VCaP (cell line): ENCODE results near the gene SEZ6L.
A peak's percentile ranks its signal among the peaks of the same experiment; 100 is the strongest.

Experiments
- H3K27ac ChIP-seq: fragments of 450-650 bp; 2 replicates; pipeline ENCODE4 v1.5.1; 2017
- TF ChIP-seq, protein P1 (sequence below): fragments of 450-650 bp; conservative IDR thresholded peaks from 2 replicates; pipeline ENCODE4 v1.5.1; 2017; ENCODE audit warnings: mild to moderate bottlenecking, moderate library complexity

The SEZ6L gene

DNA sequence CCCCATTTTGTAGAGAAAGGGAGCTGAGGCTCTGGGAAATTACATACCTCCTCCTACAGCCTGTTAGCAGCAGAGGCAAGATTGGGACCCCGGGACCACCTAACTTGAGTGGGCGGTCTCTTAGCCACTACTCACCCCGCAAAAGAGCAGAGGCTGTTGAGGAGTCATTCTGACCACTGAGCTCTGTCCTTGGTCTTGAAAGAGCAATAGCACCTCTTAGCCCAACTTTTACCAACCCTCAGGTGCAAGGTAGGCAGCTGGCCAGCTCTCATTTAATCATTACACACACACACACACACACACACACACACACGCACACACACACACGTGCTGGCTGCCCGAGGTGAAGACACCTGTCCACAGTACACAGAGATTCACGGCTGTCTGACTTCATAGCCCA, 144.0 kb downstream of the SEZ6L start:
- no peak overlapping the region for H3K27ac ChIP-seq
- TF ChIP-seq, protein P1, sequence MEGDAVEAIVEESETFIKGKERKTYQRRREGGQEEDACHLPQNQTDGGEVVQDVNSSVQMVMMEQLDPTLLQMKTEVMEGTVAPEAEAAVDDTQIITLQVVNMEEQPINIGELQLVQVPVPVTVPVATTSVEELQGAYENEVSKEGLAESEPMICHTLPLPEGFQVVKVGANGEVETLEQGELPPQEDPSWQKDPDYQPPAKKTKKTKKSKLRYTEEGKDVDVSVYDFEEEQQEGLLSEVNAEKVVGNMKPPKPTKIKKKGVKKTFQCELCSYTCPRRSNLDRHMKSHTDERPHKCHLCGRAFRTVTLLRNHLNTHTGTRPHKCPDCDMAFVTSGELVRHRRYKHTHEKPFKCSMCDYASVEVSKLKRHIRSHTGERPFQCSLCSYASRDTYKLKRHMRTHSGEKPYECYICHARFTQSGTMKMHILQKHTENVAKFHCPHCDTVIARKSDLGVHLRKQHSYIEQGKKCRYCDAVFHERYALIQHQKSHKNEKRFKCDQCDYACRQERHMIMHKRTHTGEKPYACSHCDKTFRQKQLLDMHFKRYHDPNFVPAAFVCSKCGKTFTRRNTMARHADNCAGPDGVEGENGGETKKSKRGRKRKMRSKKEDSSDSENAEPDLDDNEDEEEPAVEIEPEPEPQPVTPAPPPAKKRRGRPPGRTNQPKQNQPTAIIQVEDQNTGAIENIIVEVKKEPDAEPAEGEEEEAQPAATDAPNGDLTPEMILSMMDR = no peak

DNA sequence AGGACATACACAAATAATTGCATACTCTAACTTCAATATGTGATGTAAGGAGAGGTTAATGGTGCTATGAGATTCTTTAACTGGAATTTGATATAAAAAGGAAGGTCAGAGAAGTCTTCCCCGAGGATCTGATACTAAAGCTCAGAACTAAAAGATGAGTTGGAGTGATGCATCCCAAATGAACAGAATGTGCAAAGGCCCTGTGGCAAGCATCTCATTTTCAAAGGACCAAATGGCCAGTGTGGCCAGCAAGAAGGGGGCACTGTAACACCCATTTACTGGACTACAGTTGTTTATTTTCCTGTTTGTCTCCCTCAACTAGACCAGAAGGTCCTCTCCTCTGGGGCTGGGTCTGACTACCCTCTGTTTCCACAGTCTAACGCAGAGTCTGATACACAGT, 144.9 kb downstream of the SEZ6L start:
- TF ChIP-seq, protein P1 = no peak
- H3K27ac ChIP-seq = no peak overlapping the region

- TF ChIP-seq, protein P1 = no peak
- H3K27ac ChIP-seq = no peak overlapping the region
Measured at GRCh38 chr22:26314656-26315055, 145.4 kb downstream of the SEZ6L start.

DNA sequence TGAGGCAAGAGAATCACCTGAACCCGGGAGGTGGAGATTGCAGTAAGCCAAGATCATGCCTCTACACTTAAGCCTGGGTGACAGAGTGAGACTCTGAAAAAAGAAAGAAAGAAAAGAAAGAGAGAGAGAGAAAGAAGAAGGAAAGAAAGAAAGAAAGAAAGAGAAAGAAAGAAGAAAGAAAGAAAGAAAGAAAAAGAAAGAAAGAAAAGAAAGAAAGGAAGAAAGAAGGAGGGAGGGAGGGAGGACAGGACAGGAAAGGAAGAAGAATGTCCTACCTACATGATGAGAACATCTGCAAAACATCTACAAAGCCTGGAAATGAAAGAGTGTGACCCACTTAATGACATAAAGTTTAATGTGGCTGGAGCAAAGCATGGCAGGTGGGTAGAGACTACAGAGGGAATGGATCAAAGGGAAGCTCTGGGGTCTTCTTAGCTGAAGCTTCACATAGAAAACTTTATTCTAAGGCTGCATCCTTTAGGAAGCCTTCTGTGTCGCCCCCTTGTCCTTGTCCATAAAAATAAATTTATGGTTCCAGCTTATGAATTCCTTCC, 147.5 kb downstream of the SEZ6L start:
- TF ChIP-seq, protein P1 = no peak
- no peak overlapping the region for H3K27ac ChIP-seq

DNA sequence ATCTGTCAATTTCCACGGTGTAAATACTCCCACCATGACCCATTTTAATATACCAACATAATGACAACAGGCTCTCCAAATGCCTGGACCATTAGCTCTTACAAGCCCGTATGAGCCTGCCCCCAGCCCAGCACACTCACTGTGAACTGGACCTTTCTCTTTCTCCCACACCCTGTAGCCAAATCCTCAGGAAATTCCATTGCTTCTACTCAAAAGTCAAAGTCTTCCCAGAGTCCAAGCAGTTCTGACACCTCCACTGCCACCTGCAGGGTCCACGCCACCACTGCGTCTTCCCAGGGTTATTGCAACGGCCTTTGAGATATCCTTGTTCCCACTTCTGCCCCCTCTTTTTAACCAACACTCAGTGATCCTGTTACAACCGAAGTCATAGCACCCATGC, 149.7 kb downstream of the SEZ6L start:
- H3K27ac ChIP-seq = no peak overlapping the region
- TF ChIP-seq, protein P1 = peak; percentile 48

DNA sequence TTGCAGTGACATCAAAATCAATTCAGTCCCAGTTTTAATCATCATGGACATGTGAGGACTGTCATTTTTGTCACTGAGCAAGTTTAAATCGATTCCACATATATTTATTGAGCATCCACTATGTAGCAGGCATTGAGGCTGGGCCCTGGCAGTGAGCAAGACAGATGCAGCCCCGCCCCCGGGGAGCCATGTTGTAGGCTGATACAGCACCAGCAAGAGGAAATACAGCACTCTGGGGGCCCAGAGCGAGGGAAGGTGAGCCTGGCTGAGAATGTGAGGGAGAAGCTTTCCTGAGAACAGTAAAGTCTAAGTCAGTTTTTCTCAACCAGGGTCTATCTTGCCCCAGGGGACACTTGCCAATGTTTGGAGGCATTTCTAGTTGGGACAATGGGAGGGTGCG, 151.2 kb downstream of the SEZ6L start:
- H3K27ac ChIP-seq = no peak overlapping the region
- TF ChIP-seq, protein P1 = no peak

- TF ChIP-seq, protein P1 = no peak
- no peak overlapping the region for H3K27ac ChIP-seq
Measured at GRCh38 chr22:26321469-26321913, 152.2 kb downstream of the SEZ6L start.
